Fibroblast of pulmonary artery (primary cell): ENCODE data around the gene TLL2.
A peak's percentile ranks its signal among the peaks of the same experiment; 100 is the strongest.

Source experiments
- DNase-seq: peaks from one replicate; pipeline ENCODE4 v3.0.0-alpha.2; 2010; ENCODE audit warnings: low read depth
- H3K4me3 ChIP-seq: replicated peaks from 2 replicates; pipeline ENCODE4 v1.5.1; 2011; ENCODE audit warnings: low read depth, mild to moderate bottlenecking, control low read depth, low read length, moderate library complexity
- TF ChIP-seq, protein P1 (sequence below): IDR thresholded peaks from 2 replicates; pipeline ENCODE4 v1.5.1; 2011; ENCODE audit warnings: mild to moderate bottlenecking, control low read depth, low read length, inconsistent platforms; ENCODE audit errors: missing control alignments

The TLL2 gene

DNA sequence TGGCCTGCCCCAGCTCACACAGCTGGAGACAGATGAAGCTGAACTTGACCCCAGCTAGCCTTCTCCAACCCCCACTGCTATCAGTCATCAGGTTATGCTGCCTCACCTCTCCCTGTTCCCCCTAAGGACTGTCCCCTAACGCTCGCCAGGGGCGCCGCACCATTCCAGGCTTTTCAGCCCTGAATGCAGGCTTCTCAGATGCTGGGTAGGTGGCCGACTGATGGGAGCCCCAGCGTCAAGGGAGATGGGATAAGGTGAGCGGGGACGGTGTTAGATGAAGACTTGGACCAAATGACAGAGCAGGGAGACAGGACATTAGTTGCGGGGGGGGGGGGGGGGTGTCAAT lies 139.1 kb downstream of the TLL2 start:
- H3K4me3 ChIP-seq = peak overlapping the region; percentile 51
- TF ChIP-seq, protein P1, sequence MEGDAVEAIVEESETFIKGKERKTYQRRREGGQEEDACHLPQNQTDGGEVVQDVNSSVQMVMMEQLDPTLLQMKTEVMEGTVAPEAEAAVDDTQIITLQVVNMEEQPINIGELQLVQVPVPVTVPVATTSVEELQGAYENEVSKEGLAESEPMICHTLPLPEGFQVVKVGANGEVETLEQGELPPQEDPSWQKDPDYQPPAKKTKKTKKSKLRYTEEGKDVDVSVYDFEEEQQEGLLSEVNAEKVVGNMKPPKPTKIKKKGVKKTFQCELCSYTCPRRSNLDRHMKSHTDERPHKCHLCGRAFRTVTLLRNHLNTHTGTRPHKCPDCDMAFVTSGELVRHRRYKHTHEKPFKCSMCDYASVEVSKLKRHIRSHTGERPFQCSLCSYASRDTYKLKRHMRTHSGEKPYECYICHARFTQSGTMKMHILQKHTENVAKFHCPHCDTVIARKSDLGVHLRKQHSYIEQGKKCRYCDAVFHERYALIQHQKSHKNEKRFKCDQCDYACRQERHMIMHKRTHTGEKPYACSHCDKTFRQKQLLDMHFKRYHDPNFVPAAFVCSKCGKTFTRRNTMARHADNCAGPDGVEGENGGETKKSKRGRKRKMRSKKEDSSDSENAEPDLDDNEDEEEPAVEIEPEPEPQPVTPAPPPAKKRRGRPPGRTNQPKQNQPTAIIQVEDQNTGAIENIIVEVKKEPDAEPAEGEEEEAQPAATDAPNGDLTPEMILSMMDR = no peak
- DNase-seq = no peak

DNA sequence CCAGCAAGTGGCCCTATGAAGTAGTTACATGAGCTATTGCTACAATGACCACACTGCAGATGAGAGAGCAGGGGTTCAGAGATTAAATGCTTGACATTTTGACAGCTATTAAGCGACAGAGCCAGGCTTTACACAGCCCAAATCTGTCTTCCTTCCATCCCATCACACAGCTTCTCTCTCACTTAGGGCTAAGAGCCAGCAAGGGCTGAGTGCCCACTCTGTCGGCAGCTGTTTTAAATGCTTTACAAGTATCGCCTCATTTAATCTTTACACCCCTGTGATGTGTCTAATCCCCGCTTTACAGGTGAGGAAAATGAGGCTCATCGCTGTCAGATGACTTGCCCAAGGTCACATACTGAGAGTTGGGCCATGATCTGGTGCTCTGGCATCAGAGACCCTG lies 139.7 kb downstream of the TLL2 start:
- TF ChIP-seq, protein P1 = no peak
- no peak for DNase-seq
- no peak overlapping the region for H3K4me3 ChIP-seq

DNA sequence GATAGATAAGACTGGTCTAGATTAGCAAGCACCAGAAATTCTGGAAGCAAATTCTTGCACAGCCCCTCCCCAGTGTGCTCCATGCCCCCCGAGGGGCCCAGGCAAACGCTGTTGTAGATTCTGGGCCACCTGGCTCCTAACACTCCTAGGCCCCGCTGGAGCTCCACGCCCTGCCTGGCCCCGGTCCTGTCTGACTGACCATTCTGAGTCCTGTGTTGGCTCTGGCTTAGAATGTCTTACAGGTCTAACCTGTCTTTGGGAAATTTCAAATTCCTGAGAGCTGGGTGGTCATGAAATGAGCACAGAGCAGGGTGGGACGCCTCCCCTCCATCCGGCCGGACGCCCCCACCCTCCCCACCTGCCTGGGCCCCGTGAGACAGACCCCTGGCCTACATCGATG lies 142.4 kb downstream of the TLL2 start:
- DNase-seq = no peak
- TF ChIP-seq, protein P1 = no peak
- H3K4me3 ChIP-seq = no peak overlapping the region

DNA sequence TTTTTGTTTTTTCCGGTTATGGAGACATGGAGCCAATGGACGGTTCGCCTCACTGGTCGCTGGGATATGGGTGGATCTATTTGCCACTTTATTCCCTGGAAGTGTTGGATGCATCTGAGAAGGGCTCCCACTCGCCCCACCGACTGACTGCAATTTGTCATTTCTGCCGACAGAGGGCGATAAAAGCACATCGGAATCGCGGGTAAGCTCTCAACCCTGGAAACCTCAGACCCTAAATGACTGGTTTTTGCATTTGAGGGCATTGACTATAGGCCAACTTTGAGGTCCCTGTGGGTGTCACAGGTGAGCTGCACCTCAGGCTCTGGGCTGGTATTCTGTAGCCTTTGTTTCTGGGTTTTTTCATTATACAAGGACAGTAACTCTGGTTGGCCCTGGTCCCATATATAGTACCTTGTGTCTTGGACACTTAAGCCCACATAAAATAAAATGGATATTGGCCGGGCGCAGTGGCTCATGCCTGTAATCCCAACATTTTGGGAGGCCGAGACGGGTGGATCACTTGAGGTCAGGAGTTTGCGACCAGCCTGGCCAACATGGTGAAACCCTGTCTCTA lies 143.1 kb downstream of the TLL2 start:
- no peak overlapping the region for H3K4me3 ChIP-seq
- TF ChIP-seq, protein P1 = peak; percentile 79
- peak; percentile 49 for DNase-seq

DNA sequence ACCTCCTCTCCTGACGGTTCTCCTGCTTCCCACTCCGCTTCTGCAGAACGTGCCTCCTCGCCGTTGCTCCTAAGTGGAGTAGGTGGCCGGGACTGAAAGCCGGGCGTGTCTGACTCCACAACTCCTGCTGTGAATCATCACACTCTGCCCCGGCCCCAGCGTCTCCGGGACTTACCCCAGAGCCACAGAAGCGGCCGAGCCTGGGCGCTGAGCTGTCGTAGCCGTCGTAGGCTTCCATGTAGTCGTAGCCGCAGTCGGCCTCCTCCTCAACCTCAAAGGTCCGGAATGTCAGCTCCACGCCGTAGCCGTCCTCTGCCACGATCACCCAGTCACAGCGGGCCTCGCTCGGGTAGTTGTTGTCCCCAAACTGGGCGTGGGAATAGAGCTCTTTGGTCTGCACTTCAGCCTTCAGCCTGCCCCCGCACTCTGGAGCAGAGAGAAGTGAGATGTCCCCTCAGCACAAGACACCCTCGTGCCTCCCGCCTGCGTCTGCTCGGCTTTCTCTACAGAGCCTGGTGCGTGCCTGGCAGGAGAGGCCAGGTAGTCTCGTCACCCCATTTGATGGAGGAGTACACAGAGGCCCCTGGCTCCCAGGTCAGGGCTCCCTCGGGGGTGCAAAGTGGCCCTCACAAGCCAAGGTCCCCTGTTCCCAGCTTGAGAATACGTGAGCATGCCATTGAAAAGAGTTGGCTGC lies 143.7 kb downstream of the TLL2 start:
- H3K4me3 ChIP-seq = no peak overlapping the region
- no peak for DNase-seq
- TF ChIP-seq, protein P1 = no peak

DNA sequence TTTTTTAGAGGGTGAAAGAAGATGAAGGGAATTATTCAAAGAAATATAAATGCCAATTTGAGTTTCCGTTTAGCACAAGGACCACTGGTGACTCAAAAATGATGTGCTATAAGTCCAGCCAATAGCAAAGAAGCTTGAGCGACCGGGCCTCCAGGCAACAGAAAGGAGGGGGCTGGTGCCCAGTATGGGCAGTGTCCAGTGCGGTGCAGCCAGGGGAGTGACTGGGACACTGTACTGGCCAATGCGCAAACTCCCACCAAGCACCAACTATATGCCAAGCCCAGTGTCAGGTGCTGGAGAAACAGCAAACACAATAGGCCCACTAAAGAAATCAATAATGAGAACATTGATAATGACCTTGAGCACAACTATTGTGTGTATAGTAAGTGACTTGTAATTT lies 144.8 kb downstream of the TLL2 start:
- TF ChIP-seq, protein P1 = no peak
- no peak overlapping the region for H3K4me3 ChIP-seq
- no peak for DNase-seq

DNA sequence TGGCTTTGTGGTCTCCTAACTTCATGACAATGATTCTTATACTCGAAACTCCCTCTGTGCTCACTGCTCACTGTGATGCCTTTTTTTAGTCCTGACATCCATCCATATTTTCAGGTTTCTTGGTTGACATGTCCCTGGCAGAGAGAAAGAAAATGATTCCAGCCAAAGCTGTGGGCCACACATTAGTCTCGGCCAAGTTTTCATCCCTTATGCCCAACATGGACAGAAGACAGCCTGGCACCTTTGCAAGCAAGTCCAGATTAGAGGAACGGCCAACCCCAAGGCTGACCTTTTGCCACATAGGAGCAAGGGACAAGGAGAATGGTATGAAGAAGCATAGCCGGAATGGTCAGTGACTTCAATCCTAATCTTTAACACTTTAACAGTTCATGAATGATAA lies 146.3 kb downstream of the TLL2 start:
- TF ChIP-seq, protein P1 = no peak
- DNase-seq = no peak

More for the DNA sequence above, 146.3 kb downstream of the TLL2 start:
- no peak overlapping the region for H3K4me3 ChIP-seq
